Astrocyte of the spinal cord (primary cell): ENCODE results near the gene XPO6.

Experiments
- DNase-seq: peaks from one replicate; pipeline ENCODE4 v3.0.0; 2011; ENCODE audit warnings: low read depth, low spot score
- H3K4me3 ChIP-seq: 2 replicates; pipeline ENCODE4 v1.5.1; 2011; ENCODE audit warnings: low read depth, mild to moderate bottlenecking, low read length, moderate library complexity
- in situ Hi-C: cut with HindIII; loops from 2 replicates; pipeline ENCODE4 v1.10.0; 2017; ENCODE audit warnings: low sequenced_read_pairs
- TF ChIP-seq, protein P1 (sequence below): IDR thresholded peaks from 2 replicates; pipeline ENCODE4 v1.5.1; 2012; ENCODE audit warnings: low read depth, mild to moderate bottlenecking, low read length, inconsistent platforms

Gene XPO6

DNA sequence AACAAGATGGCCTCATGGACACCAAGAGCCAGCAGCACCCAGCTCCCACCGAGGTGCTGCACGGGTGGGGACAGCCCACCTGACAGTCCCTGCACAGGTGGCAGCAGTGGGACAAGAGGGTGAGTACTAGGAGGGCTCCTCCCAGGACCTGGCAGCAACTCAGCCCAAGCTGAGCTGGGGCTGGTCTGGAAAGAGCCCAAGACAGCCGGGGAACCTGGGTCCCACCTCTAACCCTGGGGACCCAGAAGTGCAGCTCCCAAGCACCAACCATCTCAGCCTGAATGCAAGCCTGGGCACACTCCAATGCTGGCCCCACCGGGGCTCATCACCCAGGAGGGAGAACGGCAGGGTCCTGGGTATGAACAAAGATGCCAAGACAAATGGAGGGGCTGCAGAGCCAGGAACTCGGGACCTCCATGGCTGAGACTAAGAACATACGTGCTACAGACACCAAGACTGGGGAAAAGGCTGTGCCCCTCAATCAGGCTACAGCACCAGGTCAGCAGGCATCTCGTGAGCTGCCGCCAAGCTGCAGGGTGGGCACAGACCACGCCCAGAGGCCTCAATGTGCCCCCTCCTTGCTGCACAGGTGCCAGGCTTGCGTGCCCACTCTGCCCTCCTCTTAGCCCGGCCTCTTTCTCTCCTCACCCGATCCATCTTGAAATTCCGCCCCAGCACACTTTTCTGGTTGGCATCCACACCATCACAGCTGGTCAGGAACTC lies 110.8 kb downstream of the XPO6 start:
- H3K4me3 ChIP-seq: no peak overlapping the region
- in situ Hi-C loops: no loop called here
- TF ChIP-seq, protein P1, sequence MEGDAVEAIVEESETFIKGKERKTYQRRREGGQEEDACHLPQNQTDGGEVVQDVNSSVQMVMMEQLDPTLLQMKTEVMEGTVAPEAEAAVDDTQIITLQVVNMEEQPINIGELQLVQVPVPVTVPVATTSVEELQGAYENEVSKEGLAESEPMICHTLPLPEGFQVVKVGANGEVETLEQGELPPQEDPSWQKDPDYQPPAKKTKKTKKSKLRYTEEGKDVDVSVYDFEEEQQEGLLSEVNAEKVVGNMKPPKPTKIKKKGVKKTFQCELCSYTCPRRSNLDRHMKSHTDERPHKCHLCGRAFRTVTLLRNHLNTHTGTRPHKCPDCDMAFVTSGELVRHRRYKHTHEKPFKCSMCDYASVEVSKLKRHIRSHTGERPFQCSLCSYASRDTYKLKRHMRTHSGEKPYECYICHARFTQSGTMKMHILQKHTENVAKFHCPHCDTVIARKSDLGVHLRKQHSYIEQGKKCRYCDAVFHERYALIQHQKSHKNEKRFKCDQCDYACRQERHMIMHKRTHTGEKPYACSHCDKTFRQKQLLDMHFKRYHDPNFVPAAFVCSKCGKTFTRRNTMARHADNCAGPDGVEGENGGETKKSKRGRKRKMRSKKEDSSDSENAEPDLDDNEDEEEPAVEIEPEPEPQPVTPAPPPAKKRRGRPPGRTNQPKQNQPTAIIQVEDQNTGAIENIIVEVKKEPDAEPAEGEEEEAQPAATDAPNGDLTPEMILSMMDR: no peak
- no peak for DNase-seq

DNA sequence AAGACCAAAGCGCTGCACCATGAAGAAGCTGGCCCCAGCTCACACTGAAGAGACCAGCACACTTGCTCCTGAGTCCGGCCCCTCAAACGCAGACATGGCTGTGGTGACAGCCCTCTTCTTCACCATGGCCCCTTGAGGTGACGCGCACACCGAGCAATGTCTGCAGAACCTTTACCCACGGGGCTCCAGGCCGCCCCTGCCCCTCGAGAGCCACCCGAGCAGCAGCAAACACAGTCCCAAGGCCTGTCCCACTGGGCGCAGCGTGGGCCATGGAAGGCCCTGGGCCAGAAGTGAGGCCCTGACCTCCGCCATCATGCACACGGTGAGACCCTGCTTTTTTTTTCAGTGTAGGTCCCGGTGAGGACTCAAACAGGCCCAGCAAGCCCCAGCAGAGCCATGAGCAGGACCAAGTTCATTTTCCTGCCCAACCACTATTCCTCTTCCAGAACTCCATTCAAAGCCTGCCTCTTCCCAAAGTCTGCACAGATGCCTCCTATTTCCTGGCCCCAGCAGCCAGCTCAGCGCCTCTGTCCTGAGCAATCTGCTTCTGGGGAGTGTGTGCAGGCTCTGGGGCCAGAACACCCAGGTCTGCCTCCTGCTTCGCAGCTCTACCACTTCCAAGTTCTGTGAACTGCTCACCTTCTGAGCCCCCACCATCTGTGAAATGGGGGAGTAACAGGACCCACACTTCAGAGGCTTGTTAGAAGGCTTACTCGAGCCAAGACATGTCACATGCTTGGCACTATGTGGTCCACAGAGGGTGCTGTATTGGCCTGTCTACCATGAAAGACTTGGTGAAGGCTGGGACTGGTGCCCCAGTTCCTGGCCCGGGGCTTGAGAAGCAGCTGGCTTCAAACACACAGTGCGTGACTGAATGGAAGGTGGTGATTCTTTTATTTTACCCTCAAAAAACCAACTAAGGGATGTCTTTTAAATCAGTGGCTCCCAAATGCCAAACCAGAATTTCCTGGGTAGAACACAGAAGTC lies 112.5 kb downstream of the XPO6 start:
- DNase-seq: no peak
- H3K4me3 ChIP-seq: no peak overlapping the region
- in situ Hi-C loops: no loop called here
- TF ChIP-seq, protein P1: no peak

DNA sequence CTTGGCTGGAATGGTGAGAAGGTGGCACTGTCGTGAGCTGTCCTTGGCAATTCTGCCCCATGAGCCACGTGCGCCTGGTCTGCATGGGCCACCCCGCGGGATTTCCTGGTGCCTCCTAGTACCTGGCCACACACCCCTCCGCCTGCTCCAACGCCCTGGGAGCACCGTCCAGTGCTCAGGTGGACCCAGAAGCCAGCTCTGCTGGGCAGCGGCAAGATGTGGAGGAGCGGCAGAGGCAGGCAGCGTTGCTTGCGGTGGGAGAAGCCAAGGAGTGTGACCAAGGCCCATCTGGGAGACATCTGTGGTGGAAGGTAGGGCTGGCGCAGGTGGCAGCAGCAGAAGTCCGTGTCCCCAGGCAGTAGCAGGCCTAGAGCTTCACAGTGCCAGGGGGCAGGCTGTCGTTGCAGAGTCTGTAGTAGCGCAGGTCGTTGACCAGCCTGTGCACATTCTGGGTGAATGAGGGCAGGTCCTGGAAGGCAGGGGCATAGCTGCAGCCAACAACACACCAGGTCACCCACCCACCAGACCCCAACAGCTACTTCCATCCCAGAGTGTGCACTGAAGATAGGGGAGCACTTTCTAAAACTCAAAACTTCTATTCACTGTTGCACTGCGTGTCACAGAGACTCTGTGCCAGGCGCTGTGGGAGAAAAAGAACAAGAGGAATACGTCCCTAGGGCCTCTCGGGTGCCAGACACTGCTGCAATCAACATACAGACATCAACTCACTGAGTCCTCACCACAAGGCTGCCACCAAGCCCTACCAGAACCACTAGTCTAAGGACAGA lies 113.4 kb downstream of the XPO6 start:
- TF ChIP-seq, protein P1: no peak
- H3K4me3 ChIP-seq: no peak overlapping the region
- in situ Hi-C loops: no loop called here
- no peak for DNase-seq

DNA sequence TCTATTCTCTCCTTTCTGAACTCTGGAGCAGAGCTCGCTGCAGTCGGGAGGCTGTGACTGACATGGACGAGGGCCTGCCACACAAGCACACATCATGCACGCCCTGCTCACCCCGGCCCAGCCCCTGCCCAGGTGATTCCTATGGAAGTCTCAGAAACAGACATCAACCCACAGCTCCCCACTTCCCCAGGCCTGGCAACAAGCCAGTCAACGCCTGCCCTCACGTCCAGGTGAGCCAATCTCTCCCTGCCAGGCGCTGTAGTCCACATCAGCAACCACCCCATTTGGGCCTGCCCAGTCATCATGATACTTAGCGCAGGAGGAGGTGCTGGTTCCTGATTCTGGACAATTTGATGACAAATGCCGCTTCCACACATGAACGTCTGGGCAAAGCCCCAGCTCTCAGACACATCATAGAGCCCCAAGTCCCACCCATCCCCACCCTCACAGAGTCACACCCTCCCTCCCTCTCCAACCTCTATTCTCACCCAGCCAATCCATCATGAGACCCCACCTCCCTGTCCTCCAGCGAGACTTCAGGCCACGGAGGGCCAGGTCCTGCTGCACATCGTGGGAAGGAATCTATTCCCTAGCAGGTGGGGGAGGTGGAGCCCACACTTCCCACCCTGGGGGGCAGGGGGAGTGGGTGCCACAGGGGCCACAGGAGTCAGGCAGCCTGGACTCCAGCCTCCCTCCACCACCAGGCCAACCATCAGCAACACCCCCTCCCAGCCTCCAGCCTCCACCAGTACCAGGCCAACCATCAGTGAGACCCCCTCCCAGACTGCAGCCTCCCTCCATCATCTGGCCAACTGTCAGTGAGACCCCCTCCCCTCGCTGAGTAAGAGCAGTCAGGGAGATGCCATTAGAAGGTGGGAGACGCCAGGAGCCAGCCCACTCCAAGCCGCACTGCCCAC lies 114.5 kb downstream of the XPO6 start:
- no peak overlapping the region for H3K4me3 ChIP-seq
- DNase-seq: no peak
- in situ Hi-C loops: no loop called here
- TF ChIP-seq, protein P1: no peak

DNA sequence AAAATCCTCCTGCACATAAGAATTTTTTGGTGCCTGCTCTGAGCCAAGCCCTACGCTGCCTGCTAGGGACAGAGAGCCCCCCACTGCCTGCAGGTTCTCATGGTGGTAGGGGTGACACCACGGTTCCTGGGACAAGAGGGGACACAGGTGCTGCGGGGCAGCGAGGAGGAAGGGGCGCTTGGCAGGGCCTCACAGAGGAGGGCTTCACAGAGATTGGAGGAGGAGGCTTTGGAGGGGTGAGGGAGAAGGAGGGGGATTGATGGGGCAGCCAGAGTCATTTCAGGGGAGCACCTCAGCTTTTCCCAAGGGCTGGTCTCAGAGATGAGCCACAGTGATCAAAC lies 118.4 kb downstream of the XPO6 start:
- TF ChIP-seq, protein P1: no peak
- in situ Hi-C loops: no loop called here
- H3K4me3 ChIP-seq: no peak overlapping the region
- no peak for DNase-seq
